GM12872 (cell line): Measurements from ENCODE around the gene MMS19.

Source experiments
- TF ChIP-seq, protein P1 (sequence below): IDR thresholded peaks from 3 replicates; pipeline ENCODE4 v1.5.1; 2011; ENCODE audit warnings: low read depth, mild to moderate bottlenecking, low read length, moderate library complexity; ENCODE audit not compliant: insufficient read depth

MMS19 gene

DNA sequence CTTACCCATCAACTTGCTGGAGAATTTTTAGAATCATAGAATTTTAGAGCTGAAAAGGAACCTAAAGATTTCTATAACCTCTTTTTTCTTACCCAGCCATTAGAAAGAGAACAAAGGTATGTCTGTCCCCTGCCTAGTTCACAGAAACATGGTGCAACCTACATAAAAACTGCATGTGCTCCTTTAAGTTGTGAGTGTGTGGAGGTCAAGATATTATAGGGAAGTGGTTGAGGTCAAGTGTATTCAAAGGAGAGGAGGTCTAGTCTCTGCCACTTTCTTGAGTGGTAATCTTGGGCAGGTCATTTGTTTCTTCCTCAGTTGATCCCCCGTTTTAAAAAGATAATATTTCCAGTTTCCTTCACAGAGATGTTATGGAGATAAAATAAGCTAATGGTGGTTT lies 6.9 kb upstream of the MMS19 start:
- TF ChIP-seq, protein P1, sequence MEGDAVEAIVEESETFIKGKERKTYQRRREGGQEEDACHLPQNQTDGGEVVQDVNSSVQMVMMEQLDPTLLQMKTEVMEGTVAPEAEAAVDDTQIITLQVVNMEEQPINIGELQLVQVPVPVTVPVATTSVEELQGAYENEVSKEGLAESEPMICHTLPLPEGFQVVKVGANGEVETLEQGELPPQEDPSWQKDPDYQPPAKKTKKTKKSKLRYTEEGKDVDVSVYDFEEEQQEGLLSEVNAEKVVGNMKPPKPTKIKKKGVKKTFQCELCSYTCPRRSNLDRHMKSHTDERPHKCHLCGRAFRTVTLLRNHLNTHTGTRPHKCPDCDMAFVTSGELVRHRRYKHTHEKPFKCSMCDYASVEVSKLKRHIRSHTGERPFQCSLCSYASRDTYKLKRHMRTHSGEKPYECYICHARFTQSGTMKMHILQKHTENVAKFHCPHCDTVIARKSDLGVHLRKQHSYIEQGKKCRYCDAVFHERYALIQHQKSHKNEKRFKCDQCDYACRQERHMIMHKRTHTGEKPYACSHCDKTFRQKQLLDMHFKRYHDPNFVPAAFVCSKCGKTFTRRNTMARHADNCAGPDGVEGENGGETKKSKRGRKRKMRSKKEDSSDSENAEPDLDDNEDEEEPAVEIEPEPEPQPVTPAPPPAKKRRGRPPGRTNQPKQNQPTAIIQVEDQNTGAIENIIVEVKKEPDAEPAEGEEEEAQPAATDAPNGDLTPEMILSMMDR = no peak

DNA sequence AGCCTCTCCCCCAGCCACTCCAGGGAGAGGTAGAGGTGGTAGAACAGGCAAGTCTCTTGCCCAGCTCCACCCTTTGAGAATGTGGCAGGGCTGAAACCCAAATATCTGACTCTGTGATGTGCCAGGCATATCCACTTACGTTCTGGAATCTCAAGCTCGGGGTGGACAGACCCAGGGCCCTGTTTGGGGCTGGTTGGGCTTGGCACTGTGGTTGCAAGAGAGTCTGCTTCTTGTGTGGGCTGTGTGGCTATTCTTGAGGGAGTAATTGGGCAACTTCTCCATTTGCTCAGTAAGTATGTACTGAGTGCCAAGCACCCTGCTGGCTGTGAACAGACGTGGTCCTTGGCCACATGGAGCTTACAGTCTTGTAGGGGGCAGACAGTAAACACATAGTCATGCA lies 5.2 kb upstream of the MMS19 start:
- TF ChIP-seq, protein P1 = no peak

DNA sequence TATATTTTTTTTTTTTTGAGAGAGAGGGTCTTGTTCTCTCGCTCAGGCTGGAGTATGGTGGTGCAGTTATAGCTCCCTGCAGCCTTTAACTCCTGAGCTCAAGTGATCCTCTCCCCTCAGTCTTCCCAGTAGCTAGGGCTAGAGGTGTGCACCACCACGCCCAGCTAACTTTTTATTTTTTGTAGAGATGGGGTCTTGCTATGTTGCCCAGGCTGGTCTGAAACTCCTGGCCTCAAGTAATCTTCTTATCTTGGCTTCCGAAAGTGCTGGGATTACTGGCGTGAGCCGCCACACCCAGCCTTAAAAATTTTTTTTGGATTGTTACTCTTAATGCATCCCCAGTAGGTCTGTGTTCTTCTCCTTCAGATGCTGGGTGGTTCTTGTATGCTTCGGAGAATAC lies 4.7 kb upstream of the MMS19 start:
- TF ChIP-seq, protein P1 = no peak

DNA sequence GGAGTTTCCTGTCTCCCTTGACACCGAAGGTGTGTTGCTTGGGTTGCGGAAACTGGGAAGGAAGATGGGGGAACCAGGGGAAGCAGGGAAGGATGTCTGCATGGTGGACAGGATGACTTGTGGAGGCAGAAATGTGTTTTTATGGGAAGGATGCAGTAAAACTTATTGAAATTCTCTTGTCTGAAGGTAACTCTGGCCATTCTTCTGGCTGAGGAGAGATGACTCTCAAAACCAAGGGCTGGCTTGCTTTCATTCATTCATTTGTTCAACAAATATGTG lies 2.0 kb upstream of the MMS19 start:
- TF ChIP-seq, protein P1 = no peak

DNA sequence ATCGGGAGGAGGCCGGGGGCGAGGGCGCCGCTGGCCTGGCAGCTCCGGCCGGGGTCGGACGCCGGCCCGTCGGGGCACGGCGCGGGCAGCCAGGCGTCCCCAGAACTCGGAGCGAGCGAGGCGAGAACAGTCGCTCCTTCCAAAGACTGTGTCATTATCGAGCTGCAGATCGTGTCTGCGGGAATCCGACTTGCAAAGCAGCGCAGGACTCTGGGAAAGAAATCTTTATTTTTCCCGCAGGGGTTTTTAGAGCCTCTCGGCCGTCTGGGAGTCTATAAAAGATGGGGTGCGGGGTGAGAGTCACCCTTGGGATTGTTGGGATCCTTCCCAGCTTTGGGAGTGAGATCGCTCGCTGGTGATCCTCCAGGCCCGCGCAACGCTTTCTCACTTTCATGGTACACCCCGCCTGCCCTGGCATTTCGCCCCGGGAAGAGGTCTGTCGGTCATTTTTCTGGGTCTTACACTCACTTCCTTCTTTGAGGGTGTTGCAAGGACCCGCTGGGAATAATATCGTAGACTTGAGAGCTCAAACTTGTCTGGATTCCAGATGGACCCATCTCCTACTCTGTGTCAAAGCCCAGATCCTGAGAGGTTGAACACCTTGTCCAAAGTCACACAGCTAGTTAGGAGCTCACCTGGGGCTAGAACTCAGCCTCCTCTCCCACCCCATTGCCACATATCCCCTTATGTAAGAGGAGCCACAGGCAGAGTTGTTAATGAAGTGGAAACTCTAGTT lies 1.5 kb upstream of the MMS19 start:
- TF ChIP-seq, protein P1 = no peak

DNA sequence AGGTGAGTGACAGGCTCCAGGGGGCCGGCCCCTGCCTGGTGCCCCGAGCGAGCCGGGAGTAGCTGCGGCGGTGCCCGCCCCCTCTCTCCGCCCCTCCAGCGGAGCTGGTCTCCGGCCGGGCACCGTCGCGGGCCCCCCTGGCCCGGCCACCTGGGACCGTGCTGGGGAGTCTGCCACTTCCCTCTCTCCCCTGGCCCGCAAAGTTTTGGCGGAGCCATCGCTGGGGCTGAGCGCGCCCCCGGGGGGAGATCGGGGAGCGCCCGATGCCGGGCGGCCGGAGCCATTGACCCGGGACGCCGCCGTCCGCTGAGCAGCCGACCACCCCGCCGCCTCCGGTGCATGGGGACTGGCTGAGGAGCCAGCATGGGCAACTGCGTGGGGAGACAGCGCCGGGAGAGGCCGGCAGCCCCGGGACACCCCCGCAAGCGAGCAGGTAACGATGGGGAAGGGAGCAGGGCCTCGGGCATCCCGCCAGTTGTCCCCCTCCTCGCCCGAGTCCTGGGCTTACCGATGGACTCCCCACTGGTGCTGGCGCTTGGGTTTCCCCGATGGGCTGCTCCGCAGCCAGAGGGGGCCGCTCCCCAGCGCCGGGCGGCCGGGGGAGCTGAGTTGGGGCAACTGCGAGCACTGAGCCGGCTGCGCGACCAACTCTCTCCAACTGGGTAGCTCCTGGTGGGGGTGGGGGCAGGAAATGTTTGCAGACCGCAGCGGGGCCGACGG lies 779 bp upstream of the MMS19 start, which contains the start of gene UBTD1:
Gene UBTD1 (plus strand): TSS at position 84 of the 720 bp plus-strand sequence. CDS start 280 bp downstream, at position 364.
- TF ChIP-seq, protein P1 = no peak

DNA sequence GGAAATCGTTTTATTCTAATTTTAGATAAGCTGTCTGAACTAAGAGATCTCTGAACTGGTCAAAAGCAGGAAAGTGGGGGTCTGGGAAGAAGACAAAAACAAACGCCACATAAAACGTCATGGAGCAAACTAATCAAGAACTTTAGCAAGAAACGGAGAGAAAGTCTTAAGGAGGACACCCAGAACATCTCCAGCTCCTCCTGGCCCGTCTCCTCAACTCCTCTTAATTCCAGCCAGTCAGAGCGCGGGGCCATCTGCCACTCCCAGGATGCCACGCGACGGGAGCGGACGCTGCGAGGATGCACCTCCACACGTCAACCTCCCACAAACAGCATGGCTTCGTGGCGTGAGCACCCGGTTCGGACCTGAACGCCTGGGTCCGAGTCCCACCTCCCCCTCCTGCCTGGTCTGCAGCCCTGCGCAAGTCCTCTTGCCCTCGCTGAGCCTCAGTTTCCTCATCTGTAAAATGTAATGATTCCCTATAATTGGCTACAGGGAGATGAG lies 598 bp downstream of the MMS19 start:
- TF ChIP-seq, protein P1 = no peak
